ENCODE results near the gene TOE1.

DNA sequence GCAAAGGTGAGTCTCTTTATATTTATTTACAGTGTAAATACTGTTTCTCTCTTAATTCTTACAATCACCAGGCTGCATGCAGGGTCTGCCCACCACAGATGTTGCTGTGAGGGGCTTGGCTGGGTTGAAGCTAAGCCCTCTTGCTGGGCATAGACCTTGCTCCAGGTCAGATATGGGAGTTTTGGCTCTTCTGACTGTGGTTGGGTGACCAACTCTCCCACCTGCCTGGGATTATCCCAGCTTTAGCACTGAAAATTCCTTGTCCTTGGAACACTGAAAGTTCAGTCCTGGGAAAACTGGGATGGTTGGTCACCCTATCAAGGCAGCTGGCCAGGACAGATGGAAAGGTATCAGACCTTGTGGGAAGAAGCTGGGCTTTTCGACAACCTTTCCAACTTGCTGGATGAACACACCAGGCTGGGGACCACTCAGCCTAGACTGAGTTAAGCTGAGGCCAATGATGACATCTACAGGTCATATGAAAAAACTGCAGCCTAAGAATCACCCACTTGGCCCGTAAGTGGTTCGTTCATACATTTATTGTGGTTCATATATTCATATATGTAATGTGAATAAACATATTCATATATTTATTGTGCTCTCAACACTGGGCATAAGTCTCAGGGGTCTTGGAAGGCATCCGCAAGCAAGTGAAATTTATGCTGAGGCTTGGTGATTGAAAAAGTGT, 39.8 kb upstream of the TOE1 start:
- TF ChIP-seq, protein P1, sequence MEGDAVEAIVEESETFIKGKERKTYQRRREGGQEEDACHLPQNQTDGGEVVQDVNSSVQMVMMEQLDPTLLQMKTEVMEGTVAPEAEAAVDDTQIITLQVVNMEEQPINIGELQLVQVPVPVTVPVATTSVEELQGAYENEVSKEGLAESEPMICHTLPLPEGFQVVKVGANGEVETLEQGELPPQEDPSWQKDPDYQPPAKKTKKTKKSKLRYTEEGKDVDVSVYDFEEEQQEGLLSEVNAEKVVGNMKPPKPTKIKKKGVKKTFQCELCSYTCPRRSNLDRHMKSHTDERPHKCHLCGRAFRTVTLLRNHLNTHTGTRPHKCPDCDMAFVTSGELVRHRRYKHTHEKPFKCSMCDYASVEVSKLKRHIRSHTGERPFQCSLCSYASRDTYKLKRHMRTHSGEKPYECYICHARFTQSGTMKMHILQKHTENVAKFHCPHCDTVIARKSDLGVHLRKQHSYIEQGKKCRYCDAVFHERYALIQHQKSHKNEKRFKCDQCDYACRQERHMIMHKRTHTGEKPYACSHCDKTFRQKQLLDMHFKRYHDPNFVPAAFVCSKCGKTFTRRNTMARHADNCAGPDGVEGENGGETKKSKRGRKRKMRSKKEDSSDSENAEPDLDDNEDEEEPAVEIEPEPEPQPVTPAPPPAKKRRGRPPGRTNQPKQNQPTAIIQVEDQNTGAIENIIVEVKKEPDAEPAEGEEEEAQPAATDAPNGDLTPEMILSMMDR (IDR thresholded peaks at IDR 0.05; ENCODE audit: insufficient read depth, low read depth, low read length) = peak; percentile 84
- no peak for TF ChIP-seq EZH2 (IDR thresholded peaks at IDR 0.05; ENCODE audit: insufficient read depth, low read length)
